AG04449 (cell line): ENCODE data around the gene HMGN1.
A peak's percentile ranks its signal among the peaks of the same experiment; 100 is the strongest.

ENCODE experiments used
- CTCF ChIA-PET: fragments of 350-600 bp; formaldehyde crosslinking; extraction: SDS; loops from one replicate; lab custom pipeline; 2021; ENCODE audit warnings: antibody characterized with exemption; lab: Yijun Ruan, JAX
- POLR2A ChIA-PET: fragments of 400-600, 350-600 bp; formaldehyde crosslinking; extraction: SDS; loops from one replicate; lab custom pipeline; 2020; ENCODE audit warnings: antibody characterized with exemption, inconsistent platforms; lab: Yijun Ruan, JAX
- DNase-seq: peaks from one replicate; pipeline ENCODE4 v3.0.0-alpha.2; 2010; ENCODE audit warnings: low read depth, low spot score
- H3K4me3 ChIP-seq: 2 replicates; pipeline ENCODE4 v1.5.1; 2011; ENCODE audit warnings: low read depth, mild to moderate bottlenecking, control low read depth, low read length
- CTCF ChIP-seq: IDR thresholded peaks from one replicate; pipeline ENCODE4 v1.5.1; 2011; ENCODE audit warnings: mild to moderate bottlenecking, moderate library complexity, low read length, control low read depth, inconsistent platforms; ENCODE audit not compliant: insufficient read depth; ENCODE audit errors: missing control alignments

HMGN1 gene

GRCh38 chr21:39348355-39349210 lies at the start of gene HMGN1:
Gene HMGN1 (minus strand): TSS chr21:39349088. CDS start chr21:39348917, 171 bp downstream.
- no peak for TF ChIP-seq CTCF
- DNase-seq: no peak
- ChIA-PET CTCF (interaction anchor here (0.8 to 2.1 kb wide), 3 partner anchors 39 to 96 kb away, joined by 3 to 7 read pairs (median 3); no protein-coding TSS in a partner anchor), POLR2A (interaction anchor here (1.1 to 1.5 kb wide), 3 partner anchors 22 to 39 kb away, joined by 4 to 6 read pairs (median 4); partner anchors contain the start of gene BRWD1)
- peak within 1 kb of the TSS; percentile 81 for H3K4me3 ChIP-seq

- no peak for DNase-seq
- CTCF ChIA-PET: interaction anchor here (3.7 kb wide), 1 partner anchor 8 kb away, joined by 22 read pairs; no protein-coding TSS in a partner anchor
- POLR2A ChIA-PET: no interaction called here
- no peak for TF ChIP-seq CTCF
- H3K4me3 ChIP-seq: no peak overlapping the region
Observed at GRCh38 chr21:39397646-39398385, 48.9 kb upstream of the HMGN1 start.

- POLR2A ChIA-PET: no interaction called here
- DNase-seq: no peak
- H3K4me3 ChIP-seq: no peak overlapping the region
- no peak for TF ChIP-seq CTCF
- CTCF ChIA-PET: interaction anchor here (1.1 kb wide), 1 partner anchor 13 kb away, joined by 3 read pairs; a partner anchor contains a TSS
Observed at GRCh38 chr21:39392981-39393380, 44.1 kb upstream of the HMGN1 start.

- DNase-seq: no peak
- H3K4me3 ChIP-seq: no peak overlapping the region
- POLR2A ChIA-PET: interaction anchor here (1.0 kb wide), 1 partner anchor 76 kb away, joined by 4 read pairs; no protein-coding TSS in a partner anchor
- TF ChIP-seq CTCF: no peak
- CTCF ChIA-PET: interaction anchor here (0.9 to 3.2 kb wide), 8 partner anchors 9 to 73 kb away, joined by 3 to 22 read pairs (median 4); no protein-coding TSS in a partner anchor
Observed at GRCh38 chr21:39390212-39390765, 41.4 kb upstream of the HMGN1 start.

GRCh38 chr21:39388811-39389155 lies 39.9 kb upstream of the HMGN1 start:
- H3K4me3 ChIP-seq: peak overlapping the region; percentile 61
- no peak for DNase-seq
- ChIA-PET POLR2A (no interaction called here), CTCF (interaction anchor here (1.3 to 3.2 kb wide), 3 partner anchors 10 to 15 kb away, joined by 3 to 22 read pairs (median 5); no protein-coding TSS in a partner anchor)
- TF ChIP-seq CTCF: no peak
